ENCODE data around the gene MTMR1.

MTMR1 gene

DNA sequence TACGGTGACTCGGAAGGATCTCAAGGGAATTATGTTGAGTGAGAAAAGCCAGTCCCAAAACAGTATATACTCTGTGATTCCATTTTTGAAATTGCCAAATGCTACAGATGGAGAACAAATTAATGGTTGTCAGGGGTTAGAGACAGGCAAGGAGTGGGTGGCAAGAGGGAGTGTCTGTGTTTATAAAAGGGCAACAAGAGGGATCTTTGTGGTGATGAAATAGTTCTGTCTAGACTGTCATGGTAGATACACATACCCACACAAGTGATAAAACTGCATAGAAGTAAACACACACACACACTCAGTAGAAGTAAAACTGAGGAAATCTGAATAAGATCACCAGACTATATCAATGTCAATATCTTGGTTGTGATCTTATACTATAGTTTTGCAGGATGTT lies 112.5 kb downstream of the MTMR1 start:
- no peak for FAIRE-seq

GRCh38 chrX:150806827-150807226 lies 113.6 kb downstream of the MTMR1 start:
- no peak for FAIRE-seq

GRCh38 chrX:150813922-150814321 lies 120.7 kb downstream of the MTMR1 start:
- no peak for FAIRE-seq
